OCI-LY1 (cell line): ENCODE measurements around the gene SOS1.

Experiments used
- EZH2 ChIP-seq: fragments of 200-600 bp; sonication (generic), shearing (Covaris generic); IDR thresholded peaks from 2 replicates; pipeline ENCODE4 v1.8.0; 2017; ENCODE audit warnings: borderline replicate concordance, mixed run types, mild to moderate bottlenecking, antibody characterized with exemption, low read length, moderate library complexity, mixed read lengths
- TF ChIP-seq, protein P1 (sequence below): fragments of 200-600 bp; sonication (generic), shearing (Covaris generic); IDR thresholded peaks from 2 replicates; pipeline ENCODE4 v1.5.1; 2017; ENCODE audit warnings: mild to moderate bottlenecking, antibody characterized with exemption, low read length, moderate library complexity, mixed read lengths

DNA sequence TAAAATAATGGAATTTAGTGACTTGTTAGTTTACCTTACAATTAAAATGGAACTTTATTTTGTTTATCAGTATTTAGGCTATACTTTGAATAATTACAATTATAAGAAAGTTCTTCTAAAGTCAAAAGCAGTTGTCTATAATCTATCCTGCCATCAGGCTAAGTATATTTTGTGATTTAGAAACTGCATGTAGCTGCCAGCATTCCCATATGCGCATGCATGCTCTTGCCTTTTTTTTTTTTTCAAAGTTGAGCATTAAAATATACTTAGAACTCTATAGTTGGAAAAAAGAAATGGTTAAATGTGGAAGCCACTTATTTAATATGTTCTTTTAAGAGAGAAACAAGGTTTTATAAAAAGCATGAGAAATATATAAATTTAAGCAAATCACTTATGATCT lies 132.1 kb downstream of the SOS1 start:
- no peak for TF ChIP-seq EZH2
- TF ChIP-seq, protein P1, sequence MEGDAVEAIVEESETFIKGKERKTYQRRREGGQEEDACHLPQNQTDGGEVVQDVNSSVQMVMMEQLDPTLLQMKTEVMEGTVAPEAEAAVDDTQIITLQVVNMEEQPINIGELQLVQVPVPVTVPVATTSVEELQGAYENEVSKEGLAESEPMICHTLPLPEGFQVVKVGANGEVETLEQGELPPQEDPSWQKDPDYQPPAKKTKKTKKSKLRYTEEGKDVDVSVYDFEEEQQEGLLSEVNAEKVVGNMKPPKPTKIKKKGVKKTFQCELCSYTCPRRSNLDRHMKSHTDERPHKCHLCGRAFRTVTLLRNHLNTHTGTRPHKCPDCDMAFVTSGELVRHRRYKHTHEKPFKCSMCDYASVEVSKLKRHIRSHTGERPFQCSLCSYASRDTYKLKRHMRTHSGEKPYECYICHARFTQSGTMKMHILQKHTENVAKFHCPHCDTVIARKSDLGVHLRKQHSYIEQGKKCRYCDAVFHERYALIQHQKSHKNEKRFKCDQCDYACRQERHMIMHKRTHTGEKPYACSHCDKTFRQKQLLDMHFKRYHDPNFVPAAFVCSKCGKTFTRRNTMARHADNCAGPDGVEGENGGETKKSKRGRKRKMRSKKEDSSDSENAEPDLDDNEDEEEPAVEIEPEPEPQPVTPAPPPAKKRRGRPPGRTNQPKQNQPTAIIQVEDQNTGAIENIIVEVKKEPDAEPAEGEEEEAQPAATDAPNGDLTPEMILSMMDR, result no peak
